Vagina (tissue), 2 donors: ENCODE data around the gene POP7.

Experiments
- POLR2A ChIP-seq, 2 donors: fragments of 450-650 bp; IDR thresholded peaks; one replicate each; pipeline ENCODE4 v1.6.1; 2017; ENCODE audit warnings: antibody characterized with exemption in 2 of 2, mild to moderate bottlenecking in 2 of 2, moderate library complexity in 2 of 2
- POLR2AphosphoS5 ChIP-seq, 2 donors: sonication (generic); formaldehyde crosslinking; IDR thresholded peaks; one replicate each; pipeline ENCODE4 v1.9.0; 2017; ENCODE audit warnings: antibody characterized with exemption in 2 of 2, mild to moderate bottlenecking in 2 of 2, low read depth in 1 of 2; ENCODE audit not compliant: insufficient read depth in 1 of 2
- TF ChIP-seq, protein P1 (sequence below), 3 experiments: fragments of 450-650 bp in 2 of 3; fragments of 200-600 bp in 1 of 3; sonication (generic) in 1 of 3; IDR thresholded peaks; one replicate each; pipeline ENCODE4 v1.5.1; 2017 to 2019; ENCODE audit warnings: antibody characterized with exemption in 3 of 3, mild to moderate bottlenecking in 2 of 3, moderate library complexity in 2 of 3

DNA sequence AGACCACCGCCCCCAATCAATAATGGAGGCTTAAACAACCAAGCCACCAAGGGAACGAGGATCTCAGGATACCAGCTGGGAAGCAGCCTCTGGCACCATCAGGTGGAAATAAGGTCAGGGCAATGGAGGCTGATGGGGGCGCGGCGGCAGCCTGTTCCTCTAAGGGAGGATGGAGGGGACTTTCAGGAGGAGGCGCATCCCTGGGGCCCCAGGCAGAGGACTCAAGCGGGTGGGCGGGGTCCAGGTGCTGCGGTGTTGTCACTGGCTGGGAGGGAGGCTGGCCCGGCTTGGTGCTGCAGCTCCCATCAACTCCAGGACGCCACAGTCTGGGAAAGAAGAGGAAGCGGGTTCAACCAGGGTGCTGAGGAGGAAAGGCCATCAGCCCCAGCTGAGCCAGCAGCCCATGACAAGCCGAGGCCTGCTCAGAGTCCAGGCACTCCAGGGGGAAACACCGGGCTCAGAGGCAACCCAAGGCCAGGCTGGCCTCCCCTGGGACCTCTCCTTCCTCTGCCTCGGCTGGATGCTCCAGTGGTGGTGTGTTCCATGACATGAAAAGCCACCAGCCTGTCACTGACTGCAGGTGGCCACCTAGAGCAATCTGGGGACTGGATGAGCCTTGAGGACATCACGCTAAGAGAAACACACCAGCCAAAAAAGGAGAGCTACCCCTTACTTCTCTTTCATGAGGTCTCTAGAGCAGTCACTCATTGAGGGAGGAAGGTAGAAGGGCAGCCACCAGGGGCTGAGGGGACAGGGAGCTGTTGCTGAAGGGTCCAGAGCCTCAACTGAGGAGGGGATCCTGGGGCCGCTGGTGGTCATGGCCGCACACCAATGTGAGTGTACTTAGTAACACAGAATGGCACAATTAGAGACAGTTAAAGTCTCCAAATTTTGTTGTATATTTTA lies 16.4 kb upstream of the POP7 start:
- TF ChIP-seq, protein P1, sequence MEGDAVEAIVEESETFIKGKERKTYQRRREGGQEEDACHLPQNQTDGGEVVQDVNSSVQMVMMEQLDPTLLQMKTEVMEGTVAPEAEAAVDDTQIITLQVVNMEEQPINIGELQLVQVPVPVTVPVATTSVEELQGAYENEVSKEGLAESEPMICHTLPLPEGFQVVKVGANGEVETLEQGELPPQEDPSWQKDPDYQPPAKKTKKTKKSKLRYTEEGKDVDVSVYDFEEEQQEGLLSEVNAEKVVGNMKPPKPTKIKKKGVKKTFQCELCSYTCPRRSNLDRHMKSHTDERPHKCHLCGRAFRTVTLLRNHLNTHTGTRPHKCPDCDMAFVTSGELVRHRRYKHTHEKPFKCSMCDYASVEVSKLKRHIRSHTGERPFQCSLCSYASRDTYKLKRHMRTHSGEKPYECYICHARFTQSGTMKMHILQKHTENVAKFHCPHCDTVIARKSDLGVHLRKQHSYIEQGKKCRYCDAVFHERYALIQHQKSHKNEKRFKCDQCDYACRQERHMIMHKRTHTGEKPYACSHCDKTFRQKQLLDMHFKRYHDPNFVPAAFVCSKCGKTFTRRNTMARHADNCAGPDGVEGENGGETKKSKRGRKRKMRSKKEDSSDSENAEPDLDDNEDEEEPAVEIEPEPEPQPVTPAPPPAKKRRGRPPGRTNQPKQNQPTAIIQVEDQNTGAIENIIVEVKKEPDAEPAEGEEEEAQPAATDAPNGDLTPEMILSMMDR (IDR thresholded peaks at IDR 0.05), result no peak
- TF ChIP-seq POLR2A (IDR thresholded peaks at IDR 0.05), result no peak
- TF ChIP-seq POLR2AphosphoS5 (IDR thresholded peaks at IDR 0.05; ENCODE audit: insufficient read depth in 1 of 2, low read depth in 1 of 2), result no peak
